Amniotic epithelial cell (primary cell): ENCODE results near the gene AGRN.
"Not testable (repeated sequence)": the region's sequence is repeated elsewhere in the genome, so short reads cannot be mapped to it uniquely, and the experiment has no call there.

Experiments
- DNase-seq: peaks from one replicate; pipeline ENCODE4 v3.0.0-alpha.2; 2010; ENCODE audit warnings: low read depth

AGRN gene

DNA sequence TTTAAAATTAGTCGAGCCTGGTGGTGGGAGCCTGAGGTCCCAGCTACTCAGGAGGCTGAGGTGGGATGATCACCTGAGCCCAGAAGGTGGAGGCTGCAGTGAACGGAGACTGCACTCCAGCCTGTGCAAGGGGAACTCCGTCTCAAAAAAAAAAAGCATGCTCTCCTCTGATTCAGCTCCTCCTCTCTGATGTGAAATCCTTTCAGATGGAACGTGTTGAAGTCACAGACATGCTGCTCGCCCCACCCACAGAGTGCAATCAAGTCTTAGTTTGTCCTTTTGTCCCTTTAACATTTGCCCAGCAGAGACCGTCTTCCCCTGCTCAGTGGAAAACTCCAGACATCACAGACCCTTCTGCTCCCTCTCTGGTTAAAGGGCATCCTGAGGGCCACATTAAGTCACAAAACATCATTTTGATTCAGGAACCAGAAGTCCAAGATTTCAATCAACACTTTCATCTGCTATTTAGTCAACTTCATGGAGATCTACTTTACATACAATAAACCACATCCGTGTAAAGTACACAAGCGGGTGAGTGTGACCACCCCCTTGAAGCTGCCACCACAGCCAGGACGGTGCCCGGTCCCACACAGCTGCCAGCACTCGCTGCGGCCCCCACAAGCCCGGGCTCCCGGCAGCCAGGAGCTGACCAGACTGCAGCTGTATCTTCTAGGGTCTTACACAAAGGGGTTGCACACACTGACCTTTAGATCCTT lies 73.1 kb downstream of the AGRN start:
- DNase-seq = no peak

DNA sequence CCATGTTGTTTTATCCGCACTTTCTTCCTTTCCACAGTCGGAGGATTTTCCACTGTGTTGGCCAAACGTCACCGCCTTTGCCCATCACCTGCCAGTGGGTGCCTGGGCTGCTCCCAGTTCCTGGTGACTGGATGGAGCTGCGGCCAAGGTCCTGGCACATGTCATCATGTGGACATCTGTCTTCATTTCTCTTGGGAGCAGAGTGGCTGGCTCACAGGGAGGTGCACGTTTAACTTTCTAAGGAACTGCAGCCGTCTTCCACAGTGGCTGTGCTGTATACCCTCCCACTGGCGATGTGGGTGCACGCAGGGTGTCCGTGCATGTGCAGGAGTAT lies 73.7 kb downstream of the AGRN start:
- no peak for DNase-seq

DNA sequence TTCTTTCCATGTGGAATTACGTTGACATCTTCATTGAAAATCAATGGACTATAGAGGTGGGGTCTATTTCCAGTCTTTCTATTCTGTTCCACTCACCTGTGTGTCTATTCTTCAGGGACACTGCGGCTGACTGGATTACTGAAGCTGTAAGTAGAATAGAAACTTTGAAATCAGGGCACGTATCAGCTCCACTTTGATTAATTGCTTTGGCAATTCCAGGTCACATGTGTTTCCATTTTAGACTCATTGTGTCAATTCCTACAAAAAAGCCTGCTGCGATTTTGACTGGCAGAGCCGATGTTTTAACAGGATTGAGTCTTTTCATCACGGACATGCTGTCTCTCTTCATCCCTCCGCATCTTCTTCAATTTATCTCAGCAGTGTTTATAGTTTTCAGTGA lies 75.1 kb downstream of the AGRN start:
- no peak for DNase-seq

DNA sequence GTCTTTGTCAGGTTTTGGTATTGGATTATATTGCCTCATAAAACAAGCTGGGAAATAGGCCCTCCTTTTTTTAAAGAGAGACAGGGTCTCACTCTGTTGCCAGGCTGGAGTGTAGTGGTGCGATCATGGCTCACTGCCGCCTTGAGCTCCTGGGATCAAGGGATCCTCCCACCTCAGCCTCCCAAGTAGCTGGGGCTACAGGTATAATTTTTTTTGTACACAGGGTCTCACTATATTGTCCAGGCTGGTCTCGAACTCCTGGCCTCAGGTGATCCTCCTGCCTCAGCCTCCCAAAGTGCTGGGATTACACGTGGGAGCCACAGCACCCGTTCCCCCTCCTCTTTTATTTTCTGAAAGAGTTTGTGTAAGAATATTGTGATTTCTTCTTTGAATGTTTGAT lies 76.2 kb downstream of the AGRN start:
- DNase-seq = not testable (repeated sequence)

DNA sequence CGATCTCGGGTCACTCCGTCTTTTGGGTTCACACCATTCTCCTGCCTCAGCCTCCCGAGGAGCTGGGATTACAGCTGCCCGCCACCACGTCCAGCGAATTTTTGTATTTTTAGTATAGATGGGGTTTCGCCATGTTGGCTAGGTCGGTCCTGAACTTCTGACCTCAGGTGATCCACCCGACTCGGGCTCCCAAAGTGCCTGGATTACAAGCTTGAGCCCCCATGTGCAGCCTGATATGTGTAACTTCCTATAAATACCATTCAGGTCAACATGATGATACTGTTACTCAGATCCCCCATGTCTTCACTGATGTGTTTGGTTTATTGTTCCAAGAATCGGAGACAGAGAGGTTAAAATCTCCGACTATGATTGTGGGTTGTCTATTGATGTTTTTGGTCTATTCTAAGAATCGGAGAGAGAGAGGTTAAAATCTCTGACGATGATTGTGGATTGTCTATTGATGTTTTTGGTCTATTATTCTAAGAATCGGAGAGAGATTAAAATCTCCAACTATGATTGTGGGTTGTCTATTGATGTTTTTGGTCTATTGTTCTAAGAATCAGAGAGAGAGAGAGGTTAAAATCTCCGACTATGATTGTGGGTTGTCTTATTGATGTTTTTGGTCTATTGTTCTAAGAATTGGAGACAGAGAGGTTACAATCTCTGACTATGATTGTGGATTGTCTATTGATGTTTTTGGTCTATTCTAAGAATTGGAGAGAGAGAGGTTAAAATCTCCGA lies 78.9 kb downstream of the AGRN start:
- no peak for DNase-seq

DNA sequence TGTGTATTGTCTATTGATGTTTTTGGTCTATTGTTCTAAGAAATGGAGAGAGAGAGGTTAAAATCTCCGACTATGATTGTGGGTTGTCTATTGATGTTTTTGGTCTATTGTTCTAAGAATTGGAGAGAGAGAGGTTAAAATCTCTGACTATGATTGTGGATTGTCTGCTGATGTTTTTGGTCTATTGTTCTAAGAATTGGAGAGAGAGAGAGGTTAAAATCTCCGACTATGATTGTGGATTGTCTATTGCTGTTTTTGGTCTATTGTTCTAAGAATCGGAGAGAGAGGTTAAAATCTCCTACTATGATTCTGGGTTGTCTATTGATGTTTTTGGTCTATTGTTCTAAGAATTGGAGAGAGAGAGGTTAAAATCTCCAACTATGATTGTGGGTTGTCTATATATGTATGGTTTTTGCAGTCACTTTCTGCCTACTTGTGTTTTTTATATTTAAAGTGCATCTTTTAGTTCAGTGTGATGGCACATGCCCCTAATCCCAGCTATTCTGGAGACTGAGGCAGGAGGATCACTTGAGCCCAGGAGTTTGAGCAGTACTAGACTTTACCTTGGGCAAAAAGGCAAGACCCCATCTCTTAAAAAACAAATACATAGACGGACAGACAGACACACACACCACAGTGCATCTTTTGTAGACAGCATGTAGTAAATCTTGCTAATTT lies 79.7 kb downstream of the AGRN start:
- no peak for DNase-seq

DNA sequence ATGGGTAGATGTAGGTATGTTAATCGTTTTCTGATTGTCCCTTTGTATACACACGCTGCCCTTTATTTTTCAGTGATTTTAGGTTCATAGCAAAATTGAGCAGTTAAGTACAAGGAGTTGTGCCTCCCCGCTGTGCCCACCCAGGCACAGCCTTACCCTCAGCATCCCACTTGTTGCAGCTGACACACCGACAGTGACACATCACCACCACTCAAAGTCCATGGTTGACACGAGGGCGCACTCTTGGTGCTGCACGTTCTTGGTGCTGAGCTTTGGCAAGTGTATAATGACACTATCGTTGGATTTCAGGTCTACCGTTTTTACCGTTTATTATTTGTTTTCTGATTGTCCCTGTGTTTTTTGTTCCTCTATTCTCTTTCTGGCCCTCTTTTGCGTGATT lies 80.4 kb downstream of the AGRN start:
- no peak for DNase-seq

DNA sequence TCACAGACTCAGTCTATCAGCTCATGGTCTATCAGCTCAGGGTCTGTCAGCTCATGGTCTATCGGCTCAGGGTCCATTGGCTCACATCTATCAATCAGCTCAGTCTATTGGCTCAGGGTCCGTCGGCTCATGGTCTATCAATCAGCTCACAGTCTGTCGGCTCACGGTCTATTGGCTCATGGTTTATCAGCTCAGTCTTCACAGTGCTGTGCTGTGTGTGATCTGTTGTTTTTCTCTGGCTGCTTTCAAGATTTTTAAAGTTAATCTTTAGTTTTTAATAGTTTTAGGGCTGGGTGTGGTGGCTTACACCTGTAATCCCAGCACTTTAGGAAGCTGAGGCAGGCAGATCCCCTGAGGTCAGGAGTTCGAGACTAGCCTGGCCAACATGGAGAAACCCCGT lies 81.6 kb downstream of the AGRN start:
- DNase-seq = no peak

DNA sequence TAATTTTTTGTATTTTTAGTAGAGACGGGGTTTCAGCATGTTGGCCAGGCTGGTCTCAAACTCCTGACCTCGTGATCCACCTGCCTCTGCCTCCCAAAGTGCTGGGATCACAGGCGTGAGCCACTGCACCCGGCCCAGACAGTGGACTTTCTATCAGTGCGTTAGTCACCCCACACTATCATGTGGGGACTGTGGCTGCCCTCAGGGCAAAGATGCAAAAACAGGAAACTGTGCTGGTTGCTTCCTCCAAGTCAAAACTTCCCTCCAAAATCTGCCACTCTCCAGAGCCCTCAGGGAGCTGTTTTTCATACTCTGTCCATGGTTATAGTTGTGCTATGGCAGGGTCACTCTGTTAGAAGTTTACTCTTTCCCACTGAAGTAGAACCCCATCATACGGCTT lies 84.2 kb downstream of the AGRN start:
- DNase-seq = not testable (repeated sequence)
